ENCODE measurements around the gene IRAK1BP1. TPM values are rescaled to one million over a fixed set of nuclear protein-coding genes. Genes with fewer than 3 reads are reported as not detected.

IRAK1BP1 gene
- polyA plus RNA-seq, 1 donor (not counting 4 experiments of a cell fraction or from before 2014, with no cell fraction given) = 3.8 TPM

GRCh38 chr6:78831492-78831891, 35.9 kb upstream of the IRAK1BP1 start:
- Histone ChIP-seq H3K9me3 (ENCODE audit: control insufficient read depth, low read depth, low read length) (no peaks in the 10 kb centered on the region), H3K4me3 (ENCODE audit: control insufficient read depth in 2 of 3, extremely low read depth in 1 of 3, insufficient read depth in 2 of 3, low read depth in 1 of 3, low read length in 3 of 3) (no peak overlapping the region), H3K4me2 (ENCODE audit: control insufficient read depth, extremely low read depth, insufficient read depth, low read depth, low read length) (no peak overlapping the region), H3K4me1 (ENCODE audit: control insufficient read depth, extremely low read depth, insufficient read depth, low read length) (no peaks in the 10 kb centered on the region), H3K36me3 (ENCODE audit: control insufficient read depth in 2 of 2, extremely low read depth in 1 of 2, insufficient read depth in 2 of 2, low read length in 2 of 2) (no peaks in the 10 kb centered on the region), H3K9ac (ENCODE audit: control insufficient read depth, extremely low read depth, insufficient read depth, low read length) (no peak overlapping the region), H3K27me3 (ENCODE audit: control insufficient read depth, extremely low read depth, insufficient read depth, low read length) (no peaks in the 10 kb centered on the region), H3K79me2 (ENCODE audit: control insufficient read depth, insufficient read depth, low read length) (no peaks in the 10 kb centered on the region), H3K27ac (ENCODE audit: control insufficient read depth, insufficient read depth, low read length) (no peak overlapping the region), H3K9me1 (ENCODE audit: control insufficient read depth, extremely low read depth, insufficient read depth, low read length) (no peaks in the 10 kb centered on the region), H2AFZ (ENCODE audit: control insufficient read depth, low read length) (no peak overlapping the region), H4K20me1 (ENCODE audit: control insufficient read depth, extremely low read depth, insufficient read depth, low read length) (no peaks in the 10 kb centered on the region)
- TF ChIP-seq, protein P1, sequence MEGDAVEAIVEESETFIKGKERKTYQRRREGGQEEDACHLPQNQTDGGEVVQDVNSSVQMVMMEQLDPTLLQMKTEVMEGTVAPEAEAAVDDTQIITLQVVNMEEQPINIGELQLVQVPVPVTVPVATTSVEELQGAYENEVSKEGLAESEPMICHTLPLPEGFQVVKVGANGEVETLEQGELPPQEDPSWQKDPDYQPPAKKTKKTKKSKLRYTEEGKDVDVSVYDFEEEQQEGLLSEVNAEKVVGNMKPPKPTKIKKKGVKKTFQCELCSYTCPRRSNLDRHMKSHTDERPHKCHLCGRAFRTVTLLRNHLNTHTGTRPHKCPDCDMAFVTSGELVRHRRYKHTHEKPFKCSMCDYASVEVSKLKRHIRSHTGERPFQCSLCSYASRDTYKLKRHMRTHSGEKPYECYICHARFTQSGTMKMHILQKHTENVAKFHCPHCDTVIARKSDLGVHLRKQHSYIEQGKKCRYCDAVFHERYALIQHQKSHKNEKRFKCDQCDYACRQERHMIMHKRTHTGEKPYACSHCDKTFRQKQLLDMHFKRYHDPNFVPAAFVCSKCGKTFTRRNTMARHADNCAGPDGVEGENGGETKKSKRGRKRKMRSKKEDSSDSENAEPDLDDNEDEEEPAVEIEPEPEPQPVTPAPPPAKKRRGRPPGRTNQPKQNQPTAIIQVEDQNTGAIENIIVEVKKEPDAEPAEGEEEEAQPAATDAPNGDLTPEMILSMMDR (optimal IDR thresholded peaks at IDR 0.05 in 1 of 3, IDR thresholded peaks at IDR 0.05 in 1 of 3, conservative IDR thresholded peaks at IDR 0.05 in 1 of 3; ENCODE audit: extremely low read depth in 1 of 3, insufficient read depth in 2 of 3, low read length in 3 of 3) = no peak
- no peak for TF ChIP-seq EZH2 (IDR thresholded peaks at IDR 0.05; ENCODE audit: low read length)
- DNase-seq (ENCODE audit: low read depth, low spot score) = no peak
- dilution Hi-C loops (cut with MboI; ENCODE audit: extremely low pct_ligation_motif_present, low sequenced_read_pairs) = no loop called here
- no peak for FAIRE-seq

- no peaks in the 10 kb centered on the region for H3K27me3 ChIP-seq (ENCODE audit: control insufficient read depth, extremely low read depth, insufficient read depth, low read length)
- no peaks in the 10 kb centered on the region for H3K4me1 ChIP-seq (ENCODE audit: control insufficient read depth, extremely low read depth, insufficient read depth, low read length)
- TF ChIP-seq, protein P1 (optimal IDR thresholded peaks at IDR 0.05 in 1 of 3, IDR thresholded peaks at IDR 0.05 in 1 of 3, conservative IDR thresholded peaks at IDR 0.05 in 1 of 3; ENCODE audit: extremely low read depth in 1 of 3, insufficient read depth in 2 of 3, low read length in 3 of 3) = no peak
- TF ChIP-seq EZH2 (IDR thresholded peaks at IDR 0.05; ENCODE audit: low read length) = no peak
- no peak overlapping the region for H2AFZ ChIP-seq (ENCODE audit: control insufficient read depth, low read length)
- H3K79me2 ChIP-seq (ENCODE audit: control insufficient read depth, insufficient read depth, low read length) = no peaks in the 10 kb centered on the region
- no peaks in the 10 kb centered on the region for H3K36me3 ChIP-seq (ENCODE audit: control insufficient read depth in 2 of 2, extremely low read depth in 1 of 2, insufficient read depth in 2 of 2, low read length in 2 of 2)
- no peak overlapping the region for H3K4me3 ChIP-seq (ENCODE audit: control insufficient read depth in 2 of 3, extremely low read depth in 1 of 3, insufficient read depth in 2 of 3, low read depth in 1 of 3, low read length in 3 of 3)
- dilution Hi-C loops (cut with MboI; ENCODE audit: extremely low pct_ligation_motif_present, low sequenced_read_pairs) = no loop called here
- no peak for FAIRE-seq
- no peak overlapping the region for H3K9ac ChIP-seq (ENCODE audit: control insufficient read depth, extremely low read depth, insufficient read depth, low read length)
- H3K27ac ChIP-seq (ENCODE audit: control insufficient read depth, insufficient read depth, low read length) = no peak overlapping the region
- H3K9me1 ChIP-seq (ENCODE audit: control insufficient read depth, extremely low read depth, insufficient read depth, low read length) = no peaks in the 10 kb centered on the region
- DNase-seq (ENCODE audit: low read depth, low spot score) = no peak
- H3K4me2 ChIP-seq (ENCODE audit: control insufficient read depth, extremely low read depth, insufficient read depth, low read depth, low read length) = no peak overlapping the region
- H3K9me3 ChIP-seq (ENCODE audit: control insufficient read depth, low read depth, low read length) = no peaks in the 10 kb centered on the region
- no peaks in the 10 kb centered on the region for H4K20me1 ChIP-seq (ENCODE audit: control insufficient read depth, extremely low read depth, insufficient read depth, low read length)
Observed at GRCh38 chr6:78832091-78832808, 35.1 kb upstream of the IRAK1BP1 start.
